ENCODE data around the gene RASA4B. TPM values are rescaled to one million over a fixed set of nuclear protein-coding genes. Genes with fewer than 3 reads are reported as not detected.
"Not testable (repeated sequence)": the region's sequence is repeated elsewhere in the genome, so short reads cannot be mapped to it uniquely, and the experiment has no call there.

RASA4B gene
- 0.85 and 0.87 TPM in 2 replicates for total RNA-seq

DNA sequence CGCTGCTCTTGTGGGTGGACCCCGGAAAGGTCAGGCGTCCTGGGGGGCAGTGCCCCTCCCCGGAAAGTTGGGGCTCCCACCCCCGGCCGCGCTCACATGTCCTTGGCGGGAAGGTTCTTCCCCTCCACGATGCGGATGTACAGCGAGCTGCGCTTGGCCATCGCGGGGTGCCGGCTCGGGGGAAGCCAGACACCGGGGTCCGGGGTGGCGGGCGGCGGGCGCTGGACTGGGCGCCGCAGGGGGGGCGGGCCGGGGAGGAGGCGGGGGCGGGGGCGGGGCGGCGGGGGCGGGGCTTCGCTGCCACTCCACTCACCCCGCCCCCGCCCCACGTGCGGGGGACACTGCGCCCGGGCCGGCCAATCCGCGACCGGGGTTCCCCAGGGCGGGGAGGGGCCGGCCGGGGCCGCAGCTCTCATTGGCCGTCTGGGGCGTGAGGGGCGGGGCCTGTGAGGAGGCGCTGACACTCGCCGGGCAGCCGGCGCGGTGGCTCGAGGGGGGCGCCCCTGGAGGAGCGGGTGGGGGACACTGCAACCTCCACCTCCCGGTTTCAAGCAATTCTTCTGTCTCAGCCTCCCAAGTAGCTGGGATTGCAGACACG, at the start of gene RASA4B:
TSS of gene RASA4B (minus strand) at position 228 of the 598 bp plus-strand sequence. CDS start at position 161, 67 bp downstream.
- not testable (repeated sequence) for DNase-seq (ENCODE audit: low read depth)

DNA sequence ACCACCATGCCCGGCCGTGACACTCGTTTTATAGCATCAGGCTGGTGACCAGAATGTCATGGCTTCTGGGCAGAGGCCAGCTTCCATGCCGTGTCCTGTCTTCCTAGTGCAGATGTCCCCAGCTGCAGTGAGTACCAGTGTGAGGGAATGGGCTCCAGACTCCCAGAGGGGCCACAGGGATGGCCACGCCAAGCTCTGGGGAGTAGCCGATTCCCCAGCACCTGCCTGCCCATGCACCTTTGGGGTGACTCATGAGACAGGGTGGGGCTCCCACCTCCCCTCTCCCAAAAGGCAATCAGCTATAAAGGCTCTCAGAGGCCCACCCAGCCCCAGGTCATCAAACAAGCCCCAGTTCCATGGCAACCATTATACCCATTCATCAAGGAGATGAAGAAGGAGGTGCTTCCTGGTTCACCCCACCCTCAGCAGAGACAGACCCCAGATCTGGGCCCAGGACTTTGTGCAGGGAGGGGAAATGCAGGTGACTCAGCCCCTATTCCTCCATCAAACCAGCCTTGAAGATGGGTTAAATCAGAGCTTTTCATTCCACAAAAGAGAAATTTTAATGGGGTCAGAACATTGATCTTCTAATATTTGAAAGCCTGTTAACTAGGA, 33.3 kb upstream of the RASA4B start, which contains the start of gene SPDYE2:
TSS of gene SPDYE2 (plus strand) at position 419 of the 615 bp plus-strand sequence. CDS start 2,030 bp downstream, outside the sequence.
- DNase-seq (ENCODE audit: low read depth), result not testable (repeated sequence)

DNA sequence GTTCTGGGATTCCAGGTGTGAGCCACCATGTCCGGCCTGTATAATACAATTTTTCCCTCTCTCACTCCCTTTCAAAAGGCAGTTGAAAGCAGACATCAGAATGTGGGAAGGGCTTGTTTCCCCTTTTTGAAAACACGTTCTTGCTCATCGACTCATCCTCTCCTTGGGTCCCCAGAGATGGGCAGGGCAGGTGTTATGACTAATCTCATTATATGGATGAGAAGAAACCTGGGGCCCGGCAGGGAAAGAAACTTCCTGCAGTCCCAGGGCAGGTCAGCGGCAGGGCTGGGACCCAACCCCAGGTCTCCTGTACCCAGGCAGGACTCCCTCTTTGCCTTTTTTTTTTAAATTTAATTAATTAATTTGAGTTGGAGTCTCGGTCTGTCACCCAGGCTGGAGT, 28.8 kb upstream of the RASA4B start:
- DNase-seq (ENCODE audit: low read depth), result not testable (repeated sequence)

DNA sequence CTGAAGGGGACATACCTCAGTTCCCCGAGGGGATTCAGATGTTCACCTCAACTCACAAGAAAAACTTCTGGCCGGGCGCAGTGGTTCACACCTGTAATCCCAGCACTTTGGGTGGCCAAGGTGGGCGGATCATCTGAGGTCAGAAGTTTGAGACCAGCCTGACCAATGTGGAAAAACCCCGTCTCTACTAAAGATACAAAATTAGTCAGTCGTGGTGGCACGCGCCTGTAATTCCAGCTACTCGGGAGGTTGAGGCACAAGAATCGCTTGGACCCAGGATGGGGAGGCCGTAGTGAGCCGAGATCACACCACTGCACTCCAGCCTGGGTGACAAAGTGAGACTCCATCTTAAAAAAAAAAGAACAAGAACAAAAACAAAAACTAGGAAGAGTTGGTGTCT, 27.7 kb upstream of the RASA4B start:
- not testable (repeated sequence) for DNase-seq (ENCODE audit: low read depth)

DNA sequence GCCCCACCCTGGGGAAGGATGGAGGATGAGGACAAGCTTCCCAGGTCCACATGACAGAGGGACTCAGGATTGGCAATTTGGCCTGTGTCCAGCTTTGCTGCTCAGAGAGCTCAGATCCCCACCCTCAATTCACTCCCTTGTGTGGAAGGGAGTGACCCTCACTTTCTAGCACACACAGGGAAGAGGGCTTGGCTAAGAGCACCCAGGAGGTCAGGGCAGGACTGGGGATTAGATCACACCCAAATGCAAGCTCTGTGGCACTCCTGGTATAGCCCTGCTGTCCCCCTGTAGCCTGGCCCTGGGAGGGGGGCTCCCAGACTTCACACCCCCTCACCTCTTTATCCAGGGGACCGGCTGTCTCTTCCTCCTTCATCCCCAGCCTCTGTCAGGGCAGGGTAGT, 26.8 kb upstream of the RASA4B start:
- not testable (repeated sequence) for DNase-seq (ENCODE audit: low read depth)

DNA sequence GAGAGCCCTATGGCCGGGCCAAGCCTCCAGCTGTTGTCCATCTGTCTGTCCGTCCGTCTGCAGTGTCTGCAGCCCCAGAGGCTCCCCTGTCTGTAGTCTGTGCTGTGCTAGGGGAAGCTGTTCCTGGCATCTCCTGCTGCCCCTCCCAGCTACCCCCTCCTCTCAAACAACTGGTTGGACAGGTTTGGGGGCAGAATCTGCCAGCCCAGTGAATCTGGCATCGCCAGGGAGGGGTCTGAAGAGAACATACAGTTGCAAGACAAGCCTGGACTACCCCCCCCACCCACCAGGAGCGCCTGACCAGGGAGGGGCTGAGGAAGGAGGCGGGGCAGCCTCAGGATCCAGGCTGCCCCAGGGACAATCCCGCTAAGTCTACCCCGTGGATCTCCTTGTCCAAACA, 26.0 kb upstream of the RASA4B start, which contains the start of gene UPK3BL2:
TSS of gene UPK3BL2 (minus strand) at position 101 of the 400 bp plus-strand sequence. CDS start at position 41, 60 bp downstream.
- not testable (repeated sequence) for DNase-seq (ENCODE audit: low read depth)

DNA sequence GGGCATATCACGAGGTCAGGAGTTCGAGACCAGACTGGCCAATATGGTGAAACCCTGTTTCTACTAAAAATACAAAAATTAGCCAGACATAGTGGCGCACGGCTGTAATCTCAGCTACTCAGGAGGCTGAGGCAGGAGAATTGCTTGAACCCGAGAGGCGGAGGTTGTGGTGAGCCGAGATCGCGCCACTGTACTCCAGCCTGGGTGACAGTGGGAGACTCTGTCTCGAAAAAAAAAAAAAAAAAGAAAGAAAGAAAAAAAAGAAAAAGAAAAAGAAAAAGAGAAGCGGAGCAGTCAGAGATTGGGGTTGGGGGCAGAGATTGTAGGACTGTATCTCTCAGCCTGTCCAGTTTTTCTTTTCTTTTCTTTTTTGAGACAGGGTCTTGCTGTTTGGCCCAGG, 25.2 kb upstream of the RASA4B start:
- not testable (repeated sequence) for DNase-seq (ENCODE audit: low read depth)

DNA sequence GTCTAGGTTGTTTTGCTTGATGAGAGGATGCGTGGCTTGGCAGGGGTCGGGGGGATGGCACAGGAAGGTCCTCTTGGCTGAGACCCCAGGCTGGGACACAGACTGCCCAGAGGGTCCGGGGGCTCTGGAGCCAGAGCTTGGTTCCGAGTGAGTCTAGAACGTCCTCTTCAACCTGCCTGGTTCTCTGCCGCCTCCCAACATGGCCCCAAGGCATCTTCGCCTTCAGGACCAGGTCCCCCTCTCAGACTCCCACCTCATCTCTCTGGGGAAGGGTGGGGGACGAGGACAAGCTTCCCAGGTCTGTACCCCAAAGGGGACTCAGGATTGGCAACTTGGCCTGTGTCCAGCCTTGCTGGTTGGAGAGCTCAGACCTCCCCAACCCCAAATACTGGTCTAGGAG, 24.5 kb upstream of the RASA4B start:
- DNase-seq (ENCODE audit: low read depth), result not testable (repeated sequence)

DNA sequence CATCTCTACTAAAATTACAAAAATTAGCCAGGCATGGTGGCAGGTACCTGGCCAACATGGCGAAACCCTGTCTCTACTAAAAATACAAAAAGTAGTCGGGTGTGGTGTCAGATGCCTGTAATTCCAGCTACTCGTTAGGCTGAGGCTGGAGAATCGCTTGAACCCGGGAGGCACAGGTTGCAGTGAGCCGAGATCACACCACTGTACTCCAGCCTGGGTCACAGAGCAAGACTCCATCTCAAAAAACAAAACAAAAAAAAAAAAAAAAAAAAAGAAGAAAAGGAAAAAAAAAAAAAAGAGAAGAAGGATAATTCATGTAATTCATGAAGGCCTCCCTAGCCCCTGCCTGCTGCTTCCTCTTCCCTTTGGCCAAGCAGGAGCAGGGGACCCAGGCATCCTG, 23.0 kb upstream of the RASA4B start:
- not testable (repeated sequence) for DNase-seq (ENCODE audit: low read depth)

DNA sequence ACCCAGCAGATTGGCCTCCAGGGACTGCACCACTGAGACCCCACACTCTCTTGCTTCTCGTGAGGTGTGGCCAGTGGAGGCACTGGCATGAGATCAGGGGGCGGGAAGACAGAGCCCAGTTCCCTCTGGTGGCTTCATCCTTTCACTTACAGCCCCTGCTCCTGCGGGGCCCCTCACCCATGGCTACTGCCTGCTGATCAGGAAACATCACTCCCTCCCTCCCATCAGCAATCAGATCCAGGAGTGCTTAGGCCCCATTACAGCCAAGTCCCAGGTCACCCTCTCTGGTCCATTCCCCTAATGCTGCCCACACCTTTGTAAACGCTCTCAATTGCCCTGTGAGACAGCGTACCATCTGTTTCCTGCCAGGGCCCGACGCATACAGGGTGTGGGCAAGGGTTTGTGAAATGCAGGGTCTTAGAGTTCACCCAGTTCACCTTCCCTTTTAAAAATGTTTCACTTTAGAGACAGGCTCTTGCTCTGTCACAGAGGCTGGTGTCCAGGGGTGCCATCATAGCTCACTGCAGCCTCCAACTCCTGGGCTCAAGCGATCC, 17.6 kb upstream of the RASA4B start:
- not testable (repeated sequence) for DNase-seq (ENCODE audit: low read depth)

DNA sequence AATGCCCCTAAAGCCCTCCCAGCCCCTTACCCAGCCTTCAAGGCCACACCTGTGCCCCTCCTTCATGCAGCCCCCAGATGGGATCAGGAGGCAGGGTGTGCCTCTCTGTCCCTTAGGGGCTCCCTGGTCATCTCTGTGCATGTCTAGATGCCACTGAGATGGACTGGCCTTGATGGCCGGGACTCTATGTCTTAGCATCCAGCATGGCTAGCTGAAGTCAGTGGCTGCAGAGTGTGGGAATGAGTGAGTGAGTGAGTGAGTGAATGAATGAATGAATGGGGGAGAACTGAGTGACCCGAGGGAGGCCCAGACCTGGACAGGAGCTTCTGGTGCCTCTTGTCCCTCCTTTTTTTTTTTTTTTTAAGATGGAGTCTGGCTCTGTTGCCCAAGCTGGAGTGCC, 14.6 kb upstream of the RASA4B start:
- DNase-seq (ENCODE audit: low read depth), result not testable (repeated sequence)

DNA sequence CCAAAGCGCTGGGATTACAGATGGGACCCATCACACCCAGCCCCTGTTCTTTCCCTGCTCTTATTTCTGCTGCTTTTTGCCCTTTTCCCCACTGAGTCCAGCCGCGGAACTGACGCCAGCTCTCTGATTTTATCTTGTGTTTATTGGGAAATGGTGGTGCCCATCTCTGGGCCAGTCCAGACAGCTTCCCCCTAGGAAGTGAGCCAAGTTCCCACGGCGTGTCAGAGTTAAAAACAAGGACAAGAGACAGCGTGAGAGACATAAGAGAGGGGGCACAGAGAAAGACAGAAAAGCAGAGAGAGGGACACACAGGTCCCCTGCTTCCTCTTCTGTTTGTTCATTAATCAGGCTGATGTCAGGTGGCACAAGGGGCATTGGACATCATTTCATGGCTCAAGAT, 14.0 kb upstream of the RASA4B start:
- not testable (repeated sequence) for DNase-seq (ENCODE audit: low read depth)

DNA sequence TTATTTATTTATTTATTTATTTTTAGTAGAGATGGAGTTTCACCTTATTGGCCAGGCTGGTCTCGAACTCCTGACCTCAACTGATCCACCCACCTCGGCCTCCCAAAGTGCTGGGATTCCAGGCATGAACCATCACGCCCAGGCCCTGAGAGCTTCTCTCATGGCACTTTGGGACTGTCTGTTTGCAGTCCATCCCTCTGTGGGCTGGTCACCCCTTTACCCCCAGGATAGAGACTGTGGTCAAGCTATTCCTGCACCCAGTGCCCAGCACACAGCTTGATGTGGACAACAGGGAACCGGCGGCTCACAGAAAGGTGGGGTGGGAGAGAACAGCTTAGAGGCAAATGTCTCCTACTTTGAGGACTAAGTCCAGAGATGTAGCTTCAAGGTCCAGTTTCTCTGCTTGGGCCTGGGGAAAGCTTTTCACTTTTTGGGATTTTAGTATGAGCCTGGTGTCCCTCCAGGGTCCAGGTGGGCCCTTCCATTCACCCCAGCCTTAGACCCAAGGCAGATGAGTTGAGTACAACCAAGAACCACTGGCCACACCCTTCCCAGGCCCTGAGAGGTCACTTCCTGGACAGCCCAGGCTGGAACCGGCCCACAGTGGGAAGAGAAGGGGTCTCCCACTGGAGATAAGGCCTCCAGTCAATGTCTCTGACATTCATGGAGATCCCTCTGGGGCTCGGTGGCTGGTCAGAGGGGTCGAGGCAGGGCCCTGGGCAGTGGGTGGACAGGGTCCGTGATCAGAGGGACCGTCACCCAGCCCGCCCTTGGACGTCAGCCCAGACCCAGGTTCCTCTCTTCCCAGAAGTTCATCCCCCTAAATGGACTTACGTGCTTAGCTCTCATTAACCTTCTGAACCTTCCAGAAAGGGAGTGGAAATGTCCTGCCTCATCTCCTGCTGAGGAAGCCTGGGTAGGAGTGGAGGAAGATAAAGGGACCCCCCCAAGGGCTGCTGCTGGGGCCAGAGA, 10.5 kb upstream of the RASA4B start:
- not testable (repeated sequence) for DNase-seq (ENCODE audit: low read depth)

DNA sequence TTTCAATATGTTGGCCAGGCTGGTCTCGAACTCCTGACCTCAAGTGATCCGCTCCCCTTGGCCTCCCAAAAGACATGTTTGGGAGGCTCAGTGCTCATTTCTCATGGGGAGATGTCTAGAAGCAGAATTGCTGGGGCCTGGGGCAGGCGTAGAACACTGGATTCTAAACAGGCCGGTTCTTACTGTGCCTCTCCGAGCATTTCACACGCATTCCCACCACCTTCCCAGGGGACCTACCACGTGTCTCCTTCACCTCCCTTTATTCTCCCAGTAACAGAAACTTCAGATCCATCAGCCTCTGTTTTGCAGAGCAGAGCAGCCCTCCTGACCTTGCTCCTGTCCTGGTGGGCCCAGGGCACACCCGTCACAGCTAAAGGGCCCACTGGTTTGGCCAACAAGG, 9.6 kb upstream of the RASA4B start:
- not testable (repeated sequence) for DNase-seq (ENCODE audit: low read depth)

DNA sequence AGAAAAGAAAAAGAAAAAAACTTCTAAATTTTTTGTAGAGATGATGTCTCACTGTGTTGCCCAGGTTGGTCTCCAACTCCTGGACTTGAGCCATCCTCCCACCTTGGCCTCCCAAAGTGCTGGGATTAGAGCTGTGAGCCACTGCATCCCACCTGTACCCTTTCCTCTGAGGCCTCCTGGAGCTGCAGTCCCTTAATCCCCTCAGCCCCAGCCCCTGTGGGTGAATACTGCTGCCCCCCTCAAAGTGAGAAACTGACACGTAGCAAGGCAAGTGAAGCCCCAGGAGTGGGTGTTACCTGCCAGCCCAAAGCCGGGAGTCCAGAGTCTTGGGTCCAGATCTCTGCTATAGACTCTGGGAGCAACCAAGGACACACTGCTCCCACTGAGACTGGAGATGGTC, 7.2 kb upstream of the RASA4B start:
- DNase-seq (ENCODE audit: low read depth), result not testable (repeated sequence)

DNA sequence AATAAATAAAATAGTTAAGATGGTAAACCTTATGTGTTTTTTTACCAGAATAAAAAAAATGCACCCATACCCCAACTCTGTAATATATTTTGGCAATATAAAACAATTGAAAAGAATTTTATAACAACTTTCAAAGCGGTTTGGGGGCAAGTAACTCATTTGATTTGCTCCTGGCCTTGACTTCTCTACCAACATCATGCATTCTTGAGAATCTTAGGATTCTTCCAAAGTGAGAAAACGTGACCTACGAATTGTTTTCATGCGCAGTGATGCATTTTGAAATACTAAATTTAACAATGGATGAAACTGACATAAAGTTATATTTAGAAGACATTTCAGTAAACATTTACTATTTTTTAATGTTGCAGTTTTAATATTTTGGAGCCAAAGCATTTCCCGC, 3.2 kb upstream of the RASA4B start:
- not testable (repeated sequence) for DNase-seq (ENCODE audit: low read depth)

DNA sequence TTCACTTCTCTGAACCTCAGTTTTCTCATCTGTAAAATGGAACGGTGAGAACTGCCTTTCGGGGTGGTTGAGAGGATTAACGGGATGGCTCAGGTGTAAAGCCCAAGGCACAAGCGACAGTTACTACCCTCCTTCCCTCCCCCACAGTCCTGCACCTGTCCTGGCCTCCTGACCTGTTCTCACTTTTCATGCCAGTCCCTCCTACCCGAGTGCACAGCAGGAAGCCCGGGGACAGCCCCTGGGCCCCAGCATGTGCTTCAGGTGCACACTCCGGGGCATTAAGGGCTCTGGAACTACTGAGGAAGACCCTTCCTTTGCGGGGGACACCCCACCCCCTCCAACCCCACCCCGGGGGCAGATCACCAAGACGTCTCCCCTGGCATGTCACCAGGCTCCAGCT, 626 bp downstream of the RASA4B start:
- DNase-seq (ENCODE audit: low read depth), result not testable (repeated sequence)

DNA sequence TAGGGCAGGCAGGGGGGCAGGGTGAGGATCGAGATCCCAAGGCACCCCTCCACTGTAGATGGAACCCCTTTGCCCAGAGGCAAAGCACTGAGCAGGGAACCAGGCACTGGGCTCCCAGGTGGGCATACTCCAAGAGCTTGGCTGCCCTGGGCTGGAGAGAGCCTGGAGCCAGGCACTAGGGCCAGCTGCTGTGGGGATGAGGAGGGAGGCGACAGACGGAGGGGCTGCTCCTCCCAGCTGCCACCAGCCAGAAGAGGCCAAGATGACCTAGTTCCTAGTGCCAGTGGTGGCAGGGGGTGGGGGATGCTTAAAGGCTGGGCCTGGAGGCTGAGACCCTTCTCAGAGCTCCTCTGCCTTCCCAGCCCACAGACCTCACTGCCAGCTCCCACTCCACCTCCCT, 1.7 kb downstream of the RASA4B start:
- DNase-seq (ENCODE audit: low read depth), result not testable (repeated sequence)

DNA sequence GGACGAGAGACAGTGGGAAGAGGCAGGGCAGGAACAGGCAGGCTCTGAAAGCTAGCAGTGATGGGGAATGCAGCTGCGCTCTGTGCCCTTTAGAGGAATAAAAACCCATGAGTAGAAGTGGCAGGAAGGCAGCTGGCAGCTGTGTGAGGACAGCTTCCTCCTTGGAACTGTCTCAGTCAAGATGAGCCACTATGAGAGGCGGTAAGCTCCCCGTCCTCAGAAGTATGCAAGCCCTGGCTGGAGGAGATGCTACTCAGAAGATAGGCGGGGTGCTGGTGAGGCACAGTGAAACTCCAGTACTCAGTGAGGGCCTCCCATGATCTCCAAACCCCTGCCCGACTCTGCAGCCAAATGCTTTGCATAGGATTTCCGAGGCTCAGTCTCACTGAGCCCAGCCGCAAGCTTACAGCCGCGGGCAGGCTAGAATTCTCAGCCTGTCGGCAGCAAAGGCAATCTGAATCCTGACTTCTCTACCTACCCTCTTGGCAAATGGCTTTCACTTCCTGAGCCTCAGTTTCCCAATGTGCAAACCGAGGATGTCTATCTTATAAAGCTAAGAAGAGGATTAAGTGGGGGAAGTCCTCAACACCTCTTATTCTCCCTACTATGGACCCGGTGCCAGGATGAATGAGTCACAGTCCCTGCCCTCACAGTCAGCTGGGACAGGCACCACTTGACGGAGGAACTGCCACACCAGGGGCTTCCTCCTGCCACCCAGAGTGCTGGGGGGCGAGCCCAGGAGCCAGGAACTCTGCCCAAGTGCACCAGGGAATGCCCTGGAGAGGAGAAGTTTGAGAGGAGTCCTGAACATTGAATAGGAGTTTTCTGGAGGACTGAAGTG, 2.5 kb downstream of the RASA4B start:
- DNase-seq (ENCODE audit: low read depth), result not testable (repeated sequence)

DNA sequence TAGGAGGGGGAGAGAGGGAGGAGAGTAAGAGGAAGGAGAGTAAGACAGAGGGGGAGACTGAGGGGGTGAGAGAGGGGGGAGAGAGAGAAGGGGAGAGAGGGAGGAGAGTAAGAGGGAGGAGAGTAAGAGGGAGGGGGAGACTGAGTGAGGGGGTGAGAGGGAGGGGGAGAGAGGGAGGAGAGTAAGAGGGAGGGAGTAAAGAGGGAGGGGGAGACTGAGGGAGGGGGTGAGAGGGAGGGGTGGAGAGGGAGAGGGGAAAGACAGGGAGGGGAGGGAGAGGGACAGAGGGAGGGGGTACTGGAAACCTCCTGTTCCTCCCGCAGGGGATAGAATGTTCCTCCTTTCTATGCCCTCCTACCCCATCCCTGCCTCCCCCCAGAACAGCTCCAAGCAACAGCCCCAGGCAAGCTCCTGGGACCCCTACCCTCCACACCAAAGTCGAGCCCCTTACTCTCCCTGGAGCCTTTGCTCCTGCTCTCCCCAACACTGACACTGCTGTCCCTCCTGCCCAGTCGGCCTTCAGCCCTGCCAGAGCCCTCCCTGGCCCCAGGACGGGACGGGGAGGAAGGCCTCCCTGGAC, 4.8 kb downstream of the RASA4B start:
- DNase-seq (ENCODE audit: low read depth), result peak; percentile 68

All from renal cortical epithelial cell (primary cell).